ENCODE measurements around the gene ARID1B. TPM values are rescaled to one million over a fixed set of nuclear protein-coding genes. Genes with fewer than 3 reads are reported as not detected.

ARID1B gene
- total and polyA plus RNA-seq, 9 of the 15 experiments (the other 6 are each of a cell fraction or from before 2014, with no cell fraction given), result 12.5 to 50.5 (median 25.8) TPM

DNA sequence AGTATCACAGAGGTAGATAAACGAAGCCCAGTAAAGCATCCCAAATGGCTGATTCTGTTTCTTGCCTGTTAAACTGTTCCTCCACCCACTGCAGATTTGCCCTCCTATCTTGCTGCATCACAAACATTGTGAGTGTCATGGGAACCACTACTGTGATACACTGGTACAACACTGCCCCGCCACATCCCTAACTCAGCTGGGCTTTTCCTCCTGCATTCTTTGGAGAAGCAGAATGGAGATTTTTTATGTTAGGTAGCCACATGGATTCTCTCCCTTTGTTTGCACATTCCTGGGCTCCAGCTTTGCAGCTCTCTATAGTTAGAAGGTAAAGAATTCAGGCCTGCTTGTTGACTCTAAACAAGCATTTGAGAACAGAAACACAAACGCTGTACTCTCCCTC lies 312.1 kb downstream of the ARID1B start:
- no peaks in the 10 kb centered on the region for H3K79me2 ChIP-seq (ENCODE audit: control insufficient read depth, insufficient read depth, low read length)

DNA sequence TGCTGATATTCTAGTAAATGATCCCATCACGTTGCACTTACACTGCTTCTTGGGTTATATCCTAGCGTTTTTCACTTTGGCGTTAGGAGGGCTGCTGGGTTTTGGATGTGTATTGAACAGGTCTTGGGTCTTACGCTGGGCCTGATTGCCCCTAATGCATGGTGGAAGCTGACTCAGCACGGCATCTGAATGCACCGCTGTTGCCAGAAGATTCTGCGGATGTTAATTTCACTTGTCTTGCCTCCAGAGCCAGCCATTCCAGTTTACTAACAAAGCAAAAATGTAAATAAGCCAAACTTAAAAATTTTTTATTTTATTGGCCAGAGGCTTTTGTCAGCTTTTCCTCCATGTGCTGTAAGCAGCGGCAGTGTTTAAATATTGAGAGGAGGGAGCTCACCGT lies 312.7 kb downstream of the ARID1B start:
- H3K27me3 ChIP-seq (ENCODE audit: control insufficient read depth in 2 of 2, insufficient read depth in 2 of 2, low read length in 2 of 2), result no peaks in the 10 kb centered on the region
- ChIA-PET POLR2A (no interaction called here), CTCF (ENCODE audit: low intra/inter-chr PET ratio) (interaction anchor here (0.6 kb wide), 1 partner anchor 795 kb away, joined by 3 read pairs; no protein-coding TSS in a partner anchor)
- H2AFZ ChIP-seq (ENCODE audit: low read depth, low read length), result no peak overlapping the region
- no peak overlapping the region for H3K9ac ChIP-seq (ENCODE audit: insufficient read depth in 1 of 2, low read depth in 2 of 2, low read length in 2 of 2)
- H3K9me1 ChIP-seq (ENCODE audit: control insufficient read depth, insufficient read depth, low read length), result no peaks in the 10 kb centered on the region
- intact Hi-C loops (cut with micrococcal nuclease) (no loop called here), in situ Hi-C loops (cut with MboI) (no loop called here)
- H3K4me2 ChIP-seq (ENCODE audit: insufficient read depth, low read length), result no peak overlapping the region
- BruUV-seq (replicated peaks), result no TSS peak
- no peak overlapping the region for H3K4me3 ChIP-seq
- H3K79me2 ChIP-seq (ENCODE audit: control insufficient read depth, insufficient read depth, low read length), result no peaks in the 10 kb centered on the region
- TF ChIP-seq MTF1 (CRISPR knock-in tag; IDR thresholded peaks at IDR 0.05; ENCODE audit: borderline replicate concordance), result no peak
- no peak for TF ChIP-seq RNF219 (CRISPR knock-in tag; IDR thresholded peaks at IDR 0.05)
- TF ChIP-seq ZBED1 (IDR thresholded peaks at IDR 0.05), result no peak
- TF ChIP-seq KDM4B (IDR thresholded peaks at IDR 0.05; ENCODE audit: borderline replicate concordance in 2 of 2, low read depth in 1 of 2), result no peak
- no peak for TF ChIP-seq HDGF (IDR thresholded peaks at IDR 0.05)
- TF ChIP-seq FOXK1 (CRISPR knock-in tag; IDR thresholded peaks at IDR 0.05; ENCODE audit: borderline replicate concordance), result no peak
- no peak for TF ChIP-seq NR1H2 (CRISPR knock-in tag; IDR thresholded peaks at IDR 0.05)
- TF ChIP-seq ZNF143 (CRISPR knock-in tag; IDR thresholded peaks at IDR 0.05), result no peak
- no peak for TF ChIP-seq HLTF (IDR thresholded peaks at IDR 0.05)
- H3K27ac ChIP-seq (ENCODE audit: extremely low read depth, low read depth, low read length), result no peak overlapping the region
- ATAC-seq, result no peak
- H4K20me1 ChIP-seq (replicated peaks; ENCODE audit: control insufficient read depth, insufficient read depth, low read length), result no peaks in the 10 kb centered on the region
- no peak for DNase-seq (ENCODE audit: extremely low read depth in 1 of 4, low spot score in 3 of 4)
- H3K4me1 ChIP-seq (replicated peaks in 1 of 2; ENCODE audit: control insufficient read depth in 2 of 2, insufficient read depth in 2 of 2, low read length in 2 of 2), result no peaks in the 10 kb centered on the region
- 81% methylated on average over 9 of the region's 9 CpGs for WGBS (ENCODE audit: insufficient coverage, low coverage, missing lambda C conversion rate)
- peaks cover 11% of the 10 kb centered on the region; the same call in 1 of the 3 replicates for H3K36me3 ChIP-seq (ENCODE audit: control insufficient read depth, insufficient read depth, low read length)
- no peaks in the 10 kb centered on the region for H3K9me3 ChIP-seq (replicated peaks; ENCODE audit: control insufficient read depth, insufficient read depth, low read depth, low read length)
- FAIRE-seq, result no peak

More for the DNA sequence above, 312.1 kb downstream of the ARID1B start:
- Histone ChIP-seq H2AFZ (ENCODE audit: low read depth, low read length) (no peak overlapping the region), H3K27ac (ENCODE audit: extremely low read depth, low read depth, low read length) (no peak overlapping the region), H3K9me1 (ENCODE audit: control insufficient read depth, insufficient read depth, low read length) (no peaks in the 10 kb centered on the region), H4K20me1 (replicated peaks; ENCODE audit: control insufficient read depth, insufficient read depth, low read length) (no peaks in the 10 kb centered on the region; the same call in 1 of the 2 replicates), H3K27me3 (ENCODE audit: control insufficient read depth in 2 of 2, insufficient read depth in 2 of 2, low read length in 2 of 2) (no peaks in the 10 kb centered on the region), H3K4me1 (replicated peaks in 1 of 2; ENCODE audit: control insufficient read depth in 2 of 2, insufficient read depth in 2 of 2, low read length in 2 of 2) (no peaks in the 10 kb centered on the region), H3K9ac (ENCODE audit: insufficient read depth in 1 of 2, low read depth in 2 of 2, low read length in 2 of 2) (no peak overlapping the region), H3K4me2 (ENCODE audit: insufficient read depth, low read length) (no peak overlapping the region), H3K36me3 (ENCODE audit: control insufficient read depth, insufficient read depth, low read length) (peaks cover 16% of the 10 kb centered on the region; the same call in 1 of the 3 replicates), H3K4me3 (no peak overlapping the region), H3K9me3 (replicated peaks; ENCODE audit: control insufficient read depth, insufficient read depth, low read depth, low read length) (no peaks in the 10 kb centered on the region)
- ChIA-PET POLR2A (no interaction called here), CTCF (ENCODE audit: low intra/inter-chr PET ratio) (no interaction called here)
- TF ChIP-seq FOXJ2 (tag; IDR thresholded peaks at IDR 0.05) (peak; percentile 48), WHSC1 (IDR thresholded peaks at IDR 0.05; ENCODE audit: low read length) (no peak)
- no peak for DNase-seq (ENCODE audit: extremely low read depth in 1 of 4, low spot score in 3 of 4)
- 47% methylated on average over 3 of the region's 3 CpGs for WGBS (ENCODE audit: insufficient coverage, low coverage, missing lambda C conversion rate)
- in situ Hi-C loops (cut with MboI), result no loop called here
- intact Hi-C loops (cut with micrococcal nuclease), result no loop called here
- ATAC-seq, result no peak
- FAIRE-seq, result no peak
- no TSS peak for BruUV-seq (replicated peaks)
